DOHH2 (cell line): Measurements from ENCODE around the gene TMEM47.

Experiments
- CTCF ChIP-seq: fragments of 200-600 bp; sonication (generic); IDR thresholded peaks from one replicate; pipeline ENCODE4 v1.5.1; 2014; ENCODE audit warnings: antibody characterized with exemption, mild to moderate bottlenecking, low read depth, low read length; ENCODE audit not compliant: poor library complexity, severe bottlenecking
- EZH2phosphoT487 ChIP-seq: fragments of 200-600 bp; sonication (generic); IDR thresholded peaks from 2 replicates; pipeline ENCODE4 v1.6.1; 2017; ENCODE audit warnings: borderline replicate concordance, mild to moderate bottlenecking, antibody characterized with exemption, low read length, moderate library complexity, mixed read lengths

GRCh38 chrX:34584781-34585180 lies 72.3 kb downstream of the TMEM47 start:
- no peak for TF ChIP-seq CTCF
- no peak for TF ChIP-seq EZH2phosphoT487
